Karpas-422 (cell line): Measurements from ENCODE around the gene SLC34A2. TPM values are rescaled to one million over a fixed set of nuclear protein-coding genes. Genes with fewer than 3 reads are reported as not detected.
"Not testable (repeated sequence)": the region's sequence is repeated elsewhere in the genome, so short reads cannot be mapped to it uniquely, and the experiment has no call there.

Source experiments
- DNase-seq: peaks from one replicate; pipeline ENCODE4 v3.0.0-alpha.2; 2015
- H2AFZ ChIP-seq: fragments of 200-600 bp; sonication (generic); 2 replicates; pipeline ENCODE4 v1.6.1; 2014; ENCODE audit warnings: antibody characterized with exemption, low read length, mixed read lengths
- H3K27ac ChIP-seq: fragments of 200-600 bp; sonication (generic); 2 replicates; pipeline ENCODE4 v1.5.1; 2014; ENCODE audit warnings: mild to moderate bottlenecking, low read length, moderate library complexity
- H3K27me3 ChIP-seq: fragments of 200-600 bp; sonication (generic); 2 replicates; pipeline ENCODE4 v1.6.1; 2014; ENCODE audit warnings: low read length, mixed read lengths
- H3K36me3 ChIP-seq: fragments of 200-600 bp; sonication (generic); 2 replicates; pipeline ENCODE4 v1.6.1; 2014; ENCODE audit warnings: low read length, mixed read lengths; ENCODE audit not compliant: insufficient read depth
- H3K4me1 ChIP-seq: fragments of 200-600 bp; sonication (generic); 2 replicates; pipeline ENCODE4 v1.6.1; 2014; ENCODE audit warnings: mild to moderate bottlenecking, low read length, mixed read lengths
- H3K4me2 ChIP-seq: fragments of 200-600 bp; sonication (generic); 2 replicates; pipeline ENCODE4 v1.6.1; 2014; ENCODE audit warnings: low read length, low read depth, mild to moderate bottlenecking; ENCODE audit not compliant: poor library complexity, severe bottlenecking
- H3K4me3 ChIP-seq: fragments of 200-600 bp; sonication (generic); 2 replicates; pipeline ENCODE4 v1.5.1; 2014; ENCODE audit warnings: mild to moderate bottlenecking, antibody characterized with exemption, low read length, mixed read lengths
- H3K79me2 ChIP-seq: fragments of 200-600 bp; sonication (generic); 2 replicates; pipeline ENCODE4 v1.6.1; 2014; ENCODE audit warnings: mild to moderate bottlenecking, low read length, mixed read lengths
- H3K9ac ChIP-seq: fragments of 200-600 bp; sonication (generic); 2 replicates; pipeline ENCODE4 v1.6.0; 2014; ENCODE audit warnings: low read length
- H3K9me2 ChIP-seq: fragments of 200-600 bp; sonication (generic), shearing (Covaris generic); replicated peaks from 2 replicates; pipeline ENCODE4 v1.6.0; 2014; ENCODE audit warnings: mild to moderate bottlenecking, low read length, moderate library complexity; ENCODE audit not compliant: insufficient read depth
- H3K9me3 ChIP-seq: fragments of 300-700, 200-600 bp; sonication (generic); 2 replicates; pipeline ENCODE4 v1.6.1; 2014; ENCODE audit warnings: low read length, mixed read lengths
- H4K20me1 ChIP-seq: fragments of 200-600 bp; sonication (generic); 2 replicates; pipeline ENCODE4 v1.6.1; 2014; ENCODE audit warnings: mild to moderate bottlenecking, antibody characterized with exemption, low read length, low read depth; ENCODE audit not compliant: insufficient read depth
- total RNA-seq: library from RNA; depleted of rRNA; stranded (reverse); fragments of >200 nt; shearing (Covaris generic); gene quantifications from 2 replicates; pipeline ENCODE4 v1.2.3, GENCODE V29; 2014; ENCODE audit warnings: low replicate concordance; rRNA removed

SLC34A2 gene
- not detected in 2 replicates for total RNA-seq

DNA sequence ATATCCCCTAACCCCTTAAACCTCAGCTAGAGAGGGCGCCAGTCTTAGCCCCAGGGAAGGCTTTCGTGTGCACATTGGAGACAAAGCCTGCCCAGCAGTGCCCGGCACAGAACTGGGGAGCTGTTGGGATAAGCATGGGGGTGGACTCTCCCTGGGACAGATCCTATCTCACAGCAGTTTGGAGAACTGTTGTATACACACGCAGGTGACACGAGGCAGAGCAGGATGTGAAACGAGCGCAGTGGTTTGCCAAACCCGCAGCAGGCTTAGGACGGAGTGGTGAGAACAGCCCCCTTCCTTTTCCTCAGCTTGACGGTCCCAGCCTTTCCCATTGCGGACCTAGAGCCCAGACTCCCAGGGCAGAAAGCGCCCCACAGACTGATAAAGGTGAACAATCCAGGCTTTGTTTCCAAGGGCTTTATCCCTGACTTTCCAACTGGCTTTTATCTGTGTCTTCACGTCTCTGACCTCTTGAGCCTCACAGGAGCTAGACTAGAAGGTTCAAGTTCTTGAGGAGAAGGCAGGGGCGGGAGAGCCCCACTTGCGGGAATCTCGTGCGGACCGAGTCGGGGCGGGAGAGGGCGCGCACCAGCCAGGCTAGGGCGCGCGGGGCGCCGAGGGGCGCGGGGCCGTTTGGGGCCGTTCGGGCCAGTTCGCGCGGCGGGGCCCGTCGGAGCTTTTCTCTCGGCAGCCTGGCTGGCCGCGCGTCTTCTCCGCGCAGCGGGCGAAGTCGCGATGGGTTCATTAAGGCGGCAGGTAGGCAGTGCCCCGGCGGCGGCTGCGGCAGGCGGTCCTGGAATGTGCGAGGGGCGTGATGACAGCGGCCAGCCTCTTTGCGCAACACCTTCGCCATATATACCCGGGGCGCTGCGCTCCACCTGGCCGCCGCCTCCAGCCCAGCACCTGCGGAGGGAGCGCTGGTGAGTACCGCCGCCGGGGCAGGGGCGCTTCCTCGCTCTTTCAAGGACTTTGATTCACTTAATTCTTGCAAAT, at the start of gene SLC34A2:
SLC34A2 (plus strand) TSS at position 881 of the 993 bp plus-strand sequence. CDS start 6,650 bp downstream, outside the sequence.
- H3K79me2 ChIP-seq: no peaks in the 10 kb centered on the region
- DNase-seq: no peak
- H2AFZ ChIP-seq: no peak within 1 kb of the TSS
- no peak within 1 kb of the TSS for H3K9ac ChIP-seq
- H3K9me3 ChIP-seq: no peaks in the 10 kb centered on the region
- no peaks in the 10 kb centered on the region for H4K20me1 ChIP-seq
- no peaks in the 10 kb centered on the region for H3K4me1 ChIP-seq
- no peak within 1 kb of the TSS for H3K4me2 ChIP-seq
- H3K27me3 ChIP-seq: no peaks in the 10 kb centered on the region
- no peak within 1 kb of the TSS for H3K27ac ChIP-seq
- no peaks in the 10 kb centered on the region for H3K36me3 ChIP-seq
- no peak within 1 kb of the TSS for H3K4me3 ChIP-seq
- no peaks in the 10 kb centered on the region for H3K9me2 ChIP-seq

DNA sequence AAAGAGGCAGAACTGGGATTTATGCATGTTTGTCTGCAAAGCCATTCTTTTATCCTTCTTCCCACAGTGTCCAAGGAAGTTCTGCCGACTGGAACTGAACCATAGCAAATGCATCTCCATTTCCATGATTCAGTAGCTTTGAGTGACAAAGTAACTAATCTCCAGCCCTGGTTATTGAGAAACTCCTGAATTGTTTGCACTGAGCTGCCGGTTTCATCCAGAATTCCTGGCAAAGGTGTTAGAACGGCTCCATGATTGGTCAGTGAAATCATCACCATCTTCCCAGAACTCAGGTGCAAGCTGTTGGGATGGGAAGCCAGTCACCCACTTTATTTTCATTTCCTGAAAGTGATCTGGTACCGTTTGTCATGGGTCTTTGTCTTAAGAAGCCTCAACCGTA, 47.0 kb upstream of the SLC34A2 start:
- no peak overlapping the region for H3K4me2 ChIP-seq
- H3K9me3 ChIP-seq: no peaks in the 10 kb centered on the region
- H3K9ac ChIP-seq: no peak overlapping the region
- H2AFZ ChIP-seq: no peak overlapping the region
- H4K20me1 ChIP-seq: no peaks in the 10 kb centered on the region
- no peaks in the 10 kb centered on the region for H3K27me3 ChIP-seq
- no peaks in the 10 kb centered on the region for H3K4me1 ChIP-seq
- no peak for DNase-seq
- H3K9me2 ChIP-seq: no peaks in the 10 kb centered on the region
- H3K4me3 ChIP-seq: no peak overlapping the region
- no peaks in the 10 kb centered on the region for H3K79me2 ChIP-seq
- no peaks in the 10 kb centered on the region for H3K36me3 ChIP-seq
- no peak overlapping the region for H3K27ac ChIP-seq

- Histone ChIP-seq H3K4me1 (no peaks in the 10 kb centered on the region), H2AFZ (no peak overlapping the region), H4K20me1 (no peaks in the 10 kb centered on the region), H3K36me3 (no peaks in the 10 kb centered on the region), H3K4me2 (no peak overlapping the region), H3K9me2 (no peaks in the 10 kb centered on the region), H3K27ac (no peak overlapping the region), H3K9ac (no peak overlapping the region), H3K79me2 (no peaks in the 10 kb centered on the region), H3K27me3 (no peaks in the 10 kb centered on the region), H3K9me3 (no peaks in the 10 kb centered on the region), H3K4me3 (no peak overlapping the region)
- no peak for DNase-seq
Measured at GRCh38 chr4:25609976-25610375, 45.7 kb upstream of the SLC34A2 start.

GRCh38 chr4:25613613-25614012, 42.0 kb upstream of the SLC34A2 start:
- H3K4me3 ChIP-seq, H3K9ac ChIP-seq, H3K4me1 ChIP-seq, H4K20me1 ChIP-seq, H3K27ac ChIP-seq, H3K9me3 ChIP-seq, H3K4me2 ChIP-seq, DNase-seq, H3K27me3 ChIP-seq, H3K79me2 ChIP-seq, H3K9me2 ChIP-seq, H3K36me3 ChIP-seq, H2AFZ ChIP-seq: not testable (repeated sequence)

DNA sequence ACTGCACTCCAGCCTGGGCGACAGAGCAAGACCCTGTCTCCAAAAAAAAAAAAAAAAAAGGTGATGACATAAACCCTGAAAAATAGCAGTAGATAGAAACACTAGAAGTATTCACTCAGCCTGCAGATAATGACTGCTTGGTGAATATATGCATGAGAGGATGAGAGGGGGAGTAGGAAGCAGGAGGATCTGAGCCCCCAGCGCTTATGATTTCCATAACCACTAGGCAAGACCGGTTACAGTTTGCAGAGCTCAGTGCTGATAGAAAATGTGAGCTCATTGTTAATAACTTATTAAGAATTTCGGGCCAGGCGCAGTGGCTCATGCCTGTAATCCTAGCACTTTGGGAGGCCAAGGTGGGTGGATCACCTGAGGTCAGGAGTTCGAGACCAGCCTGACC, 40.8 kb upstream of the SLC34A2 start:
- no peaks in the 10 kb centered on the region for H3K27me3 ChIP-seq
- no peaks in the 10 kb centered on the region for H3K9me2 ChIP-seq
- H2AFZ ChIP-seq: no peak overlapping the region
- H3K27ac ChIP-seq: no peak overlapping the region
- H3K4me3 ChIP-seq: no peak overlapping the region
- no peak overlapping the region for H3K9ac ChIP-seq
- no peaks in the 10 kb centered on the region for H4K20me1 ChIP-seq
- H3K4me2 ChIP-seq: no peak overlapping the region
- no peaks in the 10 kb centered on the region for H3K9me3 ChIP-seq
- no peaks in the 10 kb centered on the region for H3K36me3 ChIP-seq
- H3K79me2 ChIP-seq: no peaks in the 10 kb centered on the region
- DNase-seq: no peak
- H3K4me1 ChIP-seq: no peaks in the 10 kb centered on the region

DNA sequence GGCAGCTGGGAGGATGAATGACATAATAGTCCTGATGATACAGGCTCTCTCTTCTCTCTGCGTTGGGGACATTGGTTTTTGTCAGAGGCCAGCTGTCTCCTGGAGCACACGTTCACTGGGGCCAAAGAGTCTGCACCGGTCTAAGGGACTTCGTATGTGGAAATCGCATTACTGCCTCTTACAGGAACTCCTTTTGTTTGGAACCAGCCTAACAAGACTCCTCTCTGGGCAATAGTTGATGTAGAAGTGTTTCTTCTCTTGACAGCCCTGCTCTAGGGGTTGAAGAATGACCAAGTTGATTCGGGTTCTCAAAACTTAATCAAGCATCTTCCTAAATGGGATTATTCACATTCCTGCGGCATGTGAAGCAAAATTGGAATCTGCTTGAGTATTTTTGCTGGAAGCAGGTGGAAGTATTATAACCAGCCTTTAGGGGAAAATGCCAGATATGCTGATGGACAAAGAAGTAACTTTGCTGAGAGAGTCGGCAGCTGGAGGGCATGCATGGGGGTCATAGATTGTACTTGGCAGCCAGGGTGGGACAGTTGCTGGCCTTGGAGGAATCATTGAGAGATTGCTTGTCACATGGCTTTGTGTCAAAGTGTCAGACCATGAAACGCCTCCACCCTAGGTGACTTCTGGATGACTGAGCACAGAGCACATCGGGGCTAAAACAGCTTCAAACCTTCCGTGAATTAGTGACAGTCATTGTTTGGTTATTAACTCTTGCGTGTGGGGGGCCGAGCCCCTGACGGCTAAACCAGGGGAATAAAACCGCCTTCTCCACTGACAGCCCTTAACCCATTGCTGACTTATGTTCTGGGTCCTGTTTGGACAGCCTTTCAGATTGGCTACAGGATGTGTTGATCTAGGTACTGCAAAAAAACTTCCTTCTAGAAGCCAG, 34.4 kb upstream of the SLC34A2 start:
- no peaks in the 10 kb centered on the region for H3K27me3 ChIP-seq
- no peak for DNase-seq
- no peaks in the 10 kb centered on the region for H4K20me1 ChIP-seq
- H3K9me2 ChIP-seq: no peaks in the 10 kb centered on the region
- H3K4me3 ChIP-seq: no peak overlapping the region
- no peak overlapping the region for H3K9ac ChIP-seq
- no peaks in the 10 kb centered on the region for H3K9me3 ChIP-seq
- no peaks in the 10 kb centered on the region for H3K79me2 ChIP-seq
- H3K4me1 ChIP-seq: no peaks in the 10 kb centered on the region
- 0 out of 2 replicates have a peak overlapping the region, but pooled peaks have one; percentile 21 for H2AFZ ChIP-seq
- H3K27ac ChIP-seq: no peak overlapping the region
- H3K36me3 ChIP-seq: no peaks in the 10 kb centered on the region
- H3K4me2 ChIP-seq: no peak overlapping the region

GRCh38 chr4:25624616-25625015, 31.0 kb upstream of the SLC34A2 start:
- Histone ChIP-seq H3K4me2 (no peak overlapping the region), H3K9me3 (no peaks in the 10 kb centered on the region), H3K79me2 (no peaks in the 10 kb centered on the region), H3K9ac (no peak overlapping the region), H3K4me3 (no peak overlapping the region), H3K36me3 (no peaks in the 10 kb centered on the region), H3K4me1 (no peaks in the 10 kb centered on the region), H3K9me2 (no peaks in the 10 kb centered on the region), H3K27me3 (no peaks in the 10 kb centered on the region), H3K27ac (no peak overlapping the region), H2AFZ (no peak overlapping the region), H4K20me1 (no peaks in the 10 kb centered on the region)
- no peak for DNase-seq

DNA sequence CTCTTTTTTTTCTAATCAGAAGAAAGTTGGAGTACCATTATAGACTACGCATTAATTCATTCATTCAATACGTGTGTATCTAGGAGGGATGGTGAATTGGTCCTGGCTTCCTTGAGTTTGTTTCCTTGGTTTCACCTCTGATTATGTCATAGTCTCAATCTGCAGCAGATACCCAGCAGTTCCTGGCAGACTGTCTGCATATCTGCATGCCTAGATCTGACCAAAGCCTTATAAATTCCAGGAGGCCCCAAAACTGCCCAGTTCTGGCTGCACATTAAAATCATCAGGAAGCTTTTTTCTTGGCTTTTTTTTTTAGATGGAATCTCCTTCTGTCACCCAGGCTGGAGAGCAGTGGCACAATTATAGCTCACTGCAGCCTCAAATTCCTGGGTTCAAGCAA, 27.2 kb upstream of the SLC34A2 start:
- Histone ChIP-seq H3K27me3 (no peaks in the 10 kb centered on the region), H2AFZ (no peak overlapping the region), H3K4me1 (no peaks in the 10 kb centered on the region), H3K27ac (no peak overlapping the region), H3K79me2 (no peaks in the 10 kb centered on the region), H3K4me2 (no peak overlapping the region), H3K4me3 (no peak overlapping the region), H4K20me1 (no peaks in the 10 kb centered on the region), H3K9me3 (no peaks in the 10 kb centered on the region), H3K9me2 (no peaks in the 10 kb centered on the region), H3K9ac (no peak overlapping the region), H3K36me3 (no peaks in the 10 kb centered on the region)
- no peak for DNase-seq
